Ectodermal cell (in vitro differentiated cells): ENCODE data around the gene CDC42EP4.
"Not testable (repeated sequence)": the region's sequence is repeated elsewhere in the genome, so short reads cannot be mapped to it uniquely, and the experiment has no call there.

Source experiments
- H3K27ac ChIP-seq: 2 replicates; pipeline ENCODE4 v1.7.0; 2013; ENCODE audit warnings: mild to moderate bottlenecking, low read depth, low read length; ENCODE audit not compliant: insufficient read depth, poor library complexity, severe bottlenecking
- H3K27me3 ChIP-seq: 2 replicates; pipeline ENCODE4 v1.7.0; 2013; ENCODE audit warnings: mild to moderate bottlenecking, low read length; ENCODE audit not compliant: insufficient read depth, control insufficient read depth, poor library complexity, severe bottlenecking
- H3K36me3 ChIP-seq: one replicate; pipeline ENCODE4 v1.7.0; 2013; ENCODE audit warnings: low read length; ENCODE audit not compliant: control insufficient read depth, insufficient read depth
- H3K4me1 ChIP-seq: one replicate; pipeline ENCODE4 v1.7.0; 2013; ENCODE audit warnings: low read length; ENCODE audit not compliant: control insufficient read depth, insufficient read depth
- H3K4me3 ChIP-seq: 2 replicates; pipeline ENCODE4 v1.7.0; 2013; ENCODE audit warnings: low read depth, low read length, control low read depth; ENCODE audit not compliant: insufficient read depth
- H3K9me3 ChIP-seq: 2 replicates; pipeline ENCODE4 v1.7.0; 2013; ENCODE audit warnings: mild to moderate bottlenecking, low read length, moderate library complexity; ENCODE audit not compliant: control insufficient read depth
- WGBS, 2 experiments: methylation state at CpG; one replicate each; pipeline ENCODE4 v1.1.7; 2013; ENCODE audit warnings: missing lambda C conversion rate in 2 of 2; 5-methylcytosine and 5-hydroxymethylcytosine counted together

The CDC42EP4 gene

DNA sequence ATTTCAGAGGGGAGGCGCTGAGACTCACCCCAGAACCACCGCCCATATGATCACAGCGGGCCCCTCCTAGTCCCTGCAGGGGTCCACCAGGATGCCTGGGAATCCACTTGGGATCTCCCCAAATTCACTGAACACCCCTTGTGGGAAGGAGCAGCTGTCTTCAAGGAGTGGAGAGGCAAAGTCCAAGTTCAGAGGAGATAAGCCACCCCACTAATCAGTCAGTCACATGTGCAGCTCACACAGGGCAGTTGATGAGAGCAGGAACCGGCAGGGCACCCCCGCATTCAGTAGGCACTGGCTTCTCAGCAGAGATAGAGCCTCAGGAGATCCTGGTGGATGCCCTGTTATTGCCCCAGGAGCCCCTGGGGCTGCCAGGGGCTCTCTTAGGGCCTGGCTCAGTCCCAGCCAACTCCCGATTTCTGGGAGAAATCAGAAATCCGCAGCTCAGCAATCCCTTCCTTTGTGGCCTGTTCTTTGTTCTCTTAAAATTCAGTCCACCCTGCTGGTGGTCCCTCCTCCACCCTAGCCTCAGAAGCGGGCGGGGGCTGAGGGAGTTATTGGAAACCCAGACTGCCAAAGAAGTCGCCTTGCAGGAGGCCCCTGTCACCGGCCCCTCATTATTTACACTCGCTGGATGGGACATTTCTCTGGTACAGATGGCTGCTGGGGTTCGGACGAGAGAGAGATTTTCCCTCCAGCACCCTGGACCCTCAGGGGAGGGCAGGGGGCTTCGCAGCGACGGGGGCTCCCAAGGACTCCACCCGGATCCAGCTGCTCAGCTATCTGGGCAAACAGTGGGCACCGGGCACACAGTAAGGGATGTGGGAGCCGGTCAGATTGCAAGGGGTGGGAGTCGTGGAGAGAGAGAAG is 1.8 kb downstream of the CDC42EP4 start:
- Histone ChIP-seq H3K4me3 (peak overlapping the region; percentile 79), H3K27ac (peak overlapping the region; percentile 84), H3K9me3 (no peaks in the 10 kb centered on the region), H3K4me1 (peaks cover 31% of the 10 kb centered on the region), H3K27me3 (peaks cover 20% of the 10 kb centered on the region), H3K36me3 (no peaks in the 10 kb centered on the region)
- WGBS, 2 experiments = 8 to 9% methylated on average over 21 of the region's 21 CpGs

DNA sequence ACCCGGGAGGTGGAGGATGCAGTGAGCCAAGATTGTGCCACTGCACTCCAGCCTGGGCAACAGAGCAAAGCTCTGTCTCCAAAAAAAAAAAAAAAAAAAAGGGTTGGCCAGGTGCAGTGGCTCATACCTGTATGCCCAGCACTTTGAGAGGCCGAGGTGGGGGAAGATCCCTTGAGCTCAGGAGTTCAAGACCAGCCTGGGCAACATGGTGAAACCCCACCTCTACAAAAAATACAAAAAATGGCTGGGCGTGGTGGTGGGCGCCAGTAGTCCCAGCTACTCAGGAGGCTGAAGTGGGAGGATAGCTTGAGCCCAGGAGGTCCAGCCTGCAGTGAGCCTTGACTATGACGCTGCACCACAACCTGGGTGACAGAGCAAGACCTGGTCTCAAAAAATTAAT is 2.8 kb downstream of the CDC42EP4 start:
- Histone ChIP-seq H3K4me1 (peaks cover 35% of the 10 kb centered on the region), H3K27me3 (peaks cover 17% of the 10 kb centered on the region)
- H3K27ac ChIP-seq, H3K36me3 ChIP-seq, H3K4me3 ChIP-seq, H3K9me3 ChIP-seq: not testable (repeated sequence)
- WGBS, 2 experiments = 93 to 95% methylated on average over 5 of the region's 5 CpGs

DNA sequence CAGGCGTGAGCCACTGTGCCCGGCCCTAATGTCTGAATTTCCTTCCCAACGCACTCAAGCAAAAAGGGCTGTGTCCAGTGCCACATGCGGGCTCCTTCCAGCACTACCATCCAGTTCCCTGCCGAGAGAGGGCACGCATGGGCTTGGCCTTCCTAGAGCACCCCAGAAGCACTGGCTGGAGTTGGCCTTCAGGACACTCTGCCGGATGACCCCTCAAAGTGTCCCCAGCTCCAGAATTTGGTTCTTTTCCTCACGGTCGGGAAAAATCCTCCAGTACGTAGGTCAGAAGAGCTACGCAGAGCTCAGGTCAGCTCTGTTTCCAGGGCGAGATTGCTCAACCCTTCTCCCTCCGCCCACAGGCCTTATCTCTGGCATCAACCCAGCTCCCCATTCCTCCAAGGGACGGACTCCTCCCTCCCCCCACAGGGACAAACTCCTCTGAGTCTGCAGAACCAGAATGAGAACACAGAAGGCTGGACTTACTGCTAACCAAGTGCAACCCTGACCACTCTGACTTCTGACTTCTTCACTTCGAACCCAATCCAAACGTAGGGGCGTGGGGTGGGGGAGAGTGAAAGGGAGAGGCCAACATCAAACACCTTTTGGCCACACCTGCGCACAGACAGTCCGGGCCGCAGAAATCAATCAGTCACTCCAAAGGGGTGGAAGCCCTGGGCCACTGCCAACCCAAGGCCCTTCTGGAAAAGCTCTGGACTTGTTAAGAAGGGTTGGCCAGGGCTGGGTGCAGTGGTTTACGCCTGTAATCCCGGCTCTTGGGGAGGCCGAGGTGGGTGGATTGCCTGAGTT is 3.6 kb downstream of the CDC42EP4 start:
- Histone ChIP-seq H3K4me3 (no peak overlapping the region), H3K4me1 (peaks cover 35% of the 10 kb centered on the region)

DNA sequence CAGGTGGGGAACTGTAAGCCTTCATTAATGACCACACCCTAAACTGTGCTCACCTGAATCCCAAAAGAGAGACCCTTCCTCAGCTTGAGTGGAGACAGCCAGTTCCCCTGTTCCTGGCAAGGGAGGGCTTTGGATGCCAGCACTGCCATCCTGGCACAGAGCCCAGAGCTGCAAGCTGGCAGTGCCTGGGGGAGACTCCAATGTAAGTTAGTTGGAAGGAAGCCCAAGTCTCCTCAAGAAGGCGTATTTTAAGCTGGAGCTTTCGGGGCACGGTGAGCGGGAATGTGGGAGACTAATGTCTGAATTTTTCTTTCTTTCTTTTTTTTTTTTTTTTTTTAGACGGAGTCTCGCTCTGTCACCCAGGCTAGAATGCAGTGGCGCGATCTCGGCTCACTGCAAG is 4.7 kb downstream of the CDC42EP4 start:
- no peaks in the 10 kb centered on the region for H3K9me3 ChIP-seq
- H3K4me1 ChIP-seq = peaks cover 27% of the 10 kb centered on the region
- H3K4me3 ChIP-seq = no peak overlapping the region
- WGBS, 2 experiments = 97 to 100% methylated on average over 8 to 9 of the region's 9 CpGs
- H3K27me3 ChIP-seq = peaks cover under 1% of the 10 kb centered on the region
- no peaks in the 10 kb centered on the region for H3K36me3 ChIP-seq
- H3K27ac ChIP-seq = no peak overlapping the region

More for the DNA sequence above, 3.6 kb downstream of the CDC42EP4 start:
- Histone ChIP-seq H3K27me3 (peaks cover 12% of the 10 kb centered on the region), H3K27ac (no peak overlapping the region), H3K9me3 (no peaks in the 10 kb centered on the region), H3K36me3 (no peaks in the 10 kb centered on the region)
- WGBS, 2 experiments = 93 to 94% methylated on average over 23 of the region's 23 CpGs

DNA sequence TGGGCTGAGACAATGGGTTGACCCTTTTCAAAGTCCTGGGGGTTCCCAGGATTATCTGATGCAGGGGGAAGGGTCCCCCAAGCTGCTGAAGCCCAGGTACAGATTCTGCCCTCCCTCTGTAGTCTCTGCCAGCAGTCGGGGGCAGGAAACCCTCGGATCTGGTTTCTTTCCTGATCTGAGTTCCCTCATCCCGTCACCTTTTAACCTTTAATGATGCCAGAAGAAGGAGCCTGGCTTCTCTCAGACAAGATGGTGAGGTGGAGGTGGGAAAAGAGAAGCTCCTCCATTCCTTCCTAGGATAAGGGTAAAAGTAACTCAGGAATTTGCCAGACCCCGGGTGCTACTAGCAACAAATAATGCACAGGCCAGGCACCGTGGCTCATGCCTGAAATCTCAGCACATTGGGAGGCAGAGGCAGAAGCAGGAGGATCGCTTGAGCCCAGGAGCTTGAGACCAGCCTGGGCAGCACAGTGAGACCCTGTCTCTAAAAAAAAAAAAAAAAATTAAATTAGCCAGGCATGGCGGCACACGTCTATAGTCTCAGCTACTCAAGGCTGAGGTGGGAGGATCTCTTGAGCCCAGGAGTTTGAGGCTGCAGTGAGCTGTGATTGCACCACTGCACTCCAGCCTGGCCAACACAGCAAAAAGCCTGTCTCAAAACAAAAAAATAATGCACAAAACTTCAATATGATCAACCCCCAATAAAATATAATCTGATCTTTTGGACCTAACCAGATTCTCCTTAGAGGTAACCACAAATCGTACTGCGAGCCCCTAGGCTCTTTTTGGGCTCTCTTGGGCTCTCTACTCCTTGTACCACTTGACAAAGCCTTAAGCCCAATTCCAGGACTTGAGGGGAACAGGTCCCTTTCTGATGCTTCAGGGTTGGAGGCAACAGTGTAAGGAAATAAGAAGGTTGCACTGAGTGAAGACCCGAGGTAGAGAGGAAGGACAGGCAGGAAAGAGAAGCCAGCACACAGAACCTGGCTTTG is 5.7 kb downstream of the CDC42EP4 start:
- H3K27me3 ChIP-seq = no peaks in the 10 kb centered on the region
- peaks cover 27% of the 10 kb centered on the region for H3K4me1 ChIP-seq
- no peaks in the 10 kb centered on the region for H3K9me3 ChIP-seq
- H3K4me3 ChIP-seq = no peak overlapping the region
- H3K36me3 ChIP-seq = no peaks in the 10 kb centered on the region
- H3K27ac ChIP-seq = no peak overlapping the region
- WGBS, 2 experiments = 85 to 88% methylated on average over 11 of the region's 11 CpGs

DNA sequence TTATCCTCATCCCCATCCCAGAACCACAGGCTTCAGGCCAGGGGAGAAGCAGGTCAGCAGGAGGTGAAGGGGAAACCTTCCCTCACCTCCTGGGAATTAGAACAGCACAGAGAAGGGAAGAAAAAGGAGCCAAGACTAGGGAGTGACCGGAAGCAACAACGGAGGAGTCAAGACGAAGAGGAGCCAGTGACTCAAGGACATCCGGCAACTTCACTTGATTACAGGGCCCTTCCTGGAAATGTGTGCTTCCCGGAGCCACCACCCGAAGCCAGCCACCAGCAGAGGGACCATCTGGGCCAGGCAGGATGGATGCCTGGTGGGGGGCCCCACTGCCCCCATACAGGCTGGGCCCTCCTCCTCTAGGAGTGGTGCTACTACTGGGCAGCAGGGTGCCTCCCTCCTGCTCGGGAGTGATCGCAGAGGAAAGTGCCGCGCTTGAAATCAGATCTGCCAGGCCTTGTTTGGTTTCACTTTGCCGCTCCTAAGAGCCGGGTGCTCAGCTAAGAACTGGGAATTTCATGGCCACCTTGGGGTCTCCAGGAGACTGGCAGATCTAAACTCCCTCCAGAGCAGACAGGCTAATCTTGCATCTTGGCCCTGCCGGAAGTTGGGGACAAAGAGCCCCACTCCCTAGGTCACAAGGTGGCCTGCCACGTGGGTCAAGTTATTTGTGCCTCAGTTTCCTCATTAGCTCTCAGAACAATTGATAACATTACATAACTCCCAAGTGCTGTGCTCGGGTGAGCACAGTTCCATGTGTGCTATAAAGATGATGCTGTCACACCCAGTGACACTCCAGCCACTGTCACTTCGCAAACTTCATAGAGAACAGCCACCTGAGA is 6.6 kb downstream of the CDC42EP4 start:
- Histone ChIP-seq H3K36me3 (no peaks in the 10 kb centered on the region), H3K27ac (peak overlapping the region; percentile 50), H3K27me3 (no peaks in the 10 kb centered on the region), H3K4me3 (no peak overlapping the region), H3K9me3 (no peaks in the 10 kb centered on the region), H3K4me1 (peaks cover 24% of the 10 kb centered on the region)
- 44 to 47% methylated on average over 16 of the region's 16 CpGs for WGBS, 2 experiments

DNA sequence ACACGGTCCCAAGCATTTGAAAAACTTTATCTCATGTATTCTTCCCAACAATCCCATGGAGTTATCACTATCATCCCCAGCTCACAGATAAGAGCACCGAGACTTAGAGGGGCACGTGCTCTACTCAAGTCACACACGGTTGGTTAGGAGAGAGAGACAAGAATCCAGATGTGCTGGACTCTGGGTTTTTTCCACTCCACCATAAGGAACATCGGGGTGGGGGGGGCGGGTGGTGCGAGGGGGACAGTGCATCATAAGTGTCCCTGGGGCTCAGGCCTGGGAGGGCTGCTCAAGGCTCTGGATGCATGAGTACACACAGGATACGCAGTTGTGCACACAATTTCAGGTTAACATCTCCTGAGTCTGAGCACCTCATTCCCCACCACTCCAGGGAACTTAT is 7.4 kb downstream of the CDC42EP4 start:
- H3K36me3 ChIP-seq = no peaks in the 10 kb centered on the region
- no peak overlapping the region for H3K4me3 ChIP-seq
- H3K27ac ChIP-seq = no peak overlapping the region
- no peaks in the 10 kb centered on the region for H3K9me3 ChIP-seq
- H3K27me3 ChIP-seq = no peaks in the 10 kb centered on the region
- peaks cover 17% of the 10 kb centered on the region for H3K4me1 ChIP-seq
- WGBS, 2 experiments = 94 to 95% methylated on average over 8 of the region's 8 CpGs

DNA sequence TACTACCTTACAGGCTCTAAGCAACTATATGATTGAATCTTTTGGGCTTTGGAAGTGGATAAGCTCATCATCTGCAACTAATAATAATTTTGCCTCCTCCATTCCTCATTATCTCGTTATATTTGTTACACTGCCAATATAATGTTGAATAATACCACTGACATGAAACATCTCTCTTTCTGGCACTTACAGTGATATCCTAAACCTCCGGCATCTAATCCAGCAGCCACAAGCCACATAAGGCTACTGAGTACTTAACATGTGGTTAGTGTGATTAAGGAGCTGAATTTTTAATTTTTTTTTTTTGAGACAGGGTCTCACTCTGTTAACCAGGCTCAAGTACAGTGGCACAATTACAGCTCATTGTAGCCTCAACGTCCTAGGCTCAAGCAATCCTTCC is 9.6 kb downstream of the CDC42EP4 start:
- Histone ChIP-seq H3K4me3 (no peak overlapping the region), H3K4me1 (peaks cover 21% of the 10 kb centered on the region), H3K27me3 (no peaks in the 10 kb centered on the region), H3K36me3 (no peaks in the 10 kb centered on the region), H3K27ac (no peak overlapping the region), H3K9me3 (no peaks in the 10 kb centered on the region)
- whole genome bisulfite sequencing, 2 experiments = 92 to 95% methylated on average over 3 of the region's 3 CpGs

DNA sequence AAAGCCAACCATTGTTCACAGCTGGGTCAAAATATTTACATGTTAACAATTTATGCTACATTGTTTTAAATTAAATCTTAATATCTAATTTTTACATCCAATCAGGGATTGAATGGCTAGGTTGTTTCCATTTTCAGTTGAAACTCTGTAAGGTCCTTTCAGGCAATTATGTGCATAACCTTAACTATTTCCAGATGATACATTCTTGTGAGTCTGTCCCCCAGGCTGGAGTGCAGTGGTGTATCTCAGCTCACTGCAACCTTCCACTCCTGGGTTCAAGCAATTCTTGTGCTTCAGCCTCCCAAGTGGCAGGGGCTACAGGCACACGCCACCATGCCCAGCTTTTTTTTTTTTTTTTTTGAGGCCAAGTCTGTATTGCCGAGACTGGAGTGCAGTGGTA is 10.4 kb downstream of the CDC42EP4 start:
- 96 to 98% methylated on average over 2 of the region's 2 CpGs for WGBS, 2 experiments
- no peaks in the 10 kb centered on the region for H3K9me3 ChIP-seq
- H3K36me3 ChIP-seq = no peaks in the 10 kb centered on the region
- no peak overlapping the region for H3K27ac ChIP-seq
- no peaks in the 10 kb centered on the region for H3K27me3 ChIP-seq
- no peak overlapping the region for H3K4me3 ChIP-seq
- peaks cover 21% of the 10 kb centered on the region for H3K4me1 ChIP-seq
